HepG2 (cell line): ENCODE data around the gene ANKRD31. TPM values are rescaled to one million over a fixed set of nuclear protein-coding genes. Genes with fewer than 3 reads are reported as not detected.
A peak's percentile ranks its signal among the peaks of the same experiment; 100 is the strongest.

ENCODE experiments used
- ATAC-seq: fragments of 200-7000 bp; cut with Tn5 transposase; 3 replicates; pipeline ENCODE4 v1.9.1; 2020; ENCODE audit warnings: mild to moderate bottlenecking, moderate library complexity
- BruUV-seq: library from RNA; stranded (reverse); fragments of 400-500 nt; replicated peaks from 2 replicates; lab custom pipeline; 2021; lab: Mats Ljungman, UMichigan
- CTCF ChIA-PET: fragments of 300-600 bp; formaldehyde crosslinking; extraction: SDS; loops from one replicate; lab custom pipeline; 2021; ENCODE audit warnings: low total read pairs, inconsistent platforms, low intra/inter-chr PET ratio; lab: Yijun Ruan, JAX
- POLR2A ChIA-PET: fragments of 350-600 bp; sonication (Branson Sonifier 250); formaldehyde crosslinking; loops from one replicate; lab custom pipeline; 2020; ENCODE audit warnings: antibody characterized with exemption, inconsistent platforms; lab: Yijun Ruan, JAX
- DNase-seq: peaks from one replicate; pipeline ENCODE4 v3.0.0-alpha.2; 2015; ENCODE audit warnings: low spot score
- FAIRE-seq: peaks from 3 replicates; lab custom pipeline; 2011; peaks lifted over from hg19 to GRCh38; lab: Jason Lieb, UNC
- H2AFZ ChIP-seq: one replicate; pipeline ENCODE4 v1.6.1; 2011; ENCODE audit warnings: low read length, inconsistent platforms
- H3K27ac ChIP-seq: fragments of 300-600 bp; 3 replicates; pipeline ENCODE4 v1.8.0; 2011; ENCODE audit warnings: mixed run types, mild to moderate bottlenecking, mixed read lengths, low read length, inconsistent platforms; ENCODE audit not compliant: insufficient read depth; ENCODE audit errors: extremely low read length
- H3K27me3 ChIP-seq, 2 experiments: fragments of 200-600 bp in 1 of 2; 2 replicates in 1 of 2; 3 replicates in 1 of 2; pipeline versions ENCODE4 v1.6.0 to v1.8.0; 2011; ENCODE audit warnings: low read length in 2 of 2, mild to moderate bottlenecking in 2 of 2, moderate library complexity in 2 of 2, inconsistent platforms in 1 of 2; ENCODE audit not compliant: insufficient read depth in 2 of 2, control insufficient read depth in 1 of 2
- H3K36me3 ChIP-seq, 2 experiments: fragments of 200-600 bp in 1 of 2; replicated peaks in 1 of 2; 2 replicates in 1 of 2; 3 replicates in 1 of 2; pipeline versions ENCODE4 v1.5.1 to v1.8.0; 2011; ENCODE audit warnings: low read length in 2 of 2, inconsistent platforms in 1 of 2; ENCODE audit not compliant: insufficient read depth in 2 of 2, control insufficient read depth in 1 of 2
- H3K4me1 ChIP-seq: 2 replicates; pipeline ENCODE4 v1.5.1; 2012; ENCODE audit warnings: low read length, inconsistent platforms; ENCODE audit not compliant: insufficient read depth
- H3K4me2 ChIP-seq: 2 replicates; pipeline ENCODE4 v1.6.0; 2011; ENCODE audit warnings: low read depth, low read length, inconsistent platforms
- H3K4me3 ChIP-seq, 3 experiments: fragments of 200-600 bp in 1 of 3; sonication (generic), shearing (Covaris generic) in 1 of 3; replicated peaks in 1 of 3; 2 replicates each; pipeline ENCODE4 v1.5.1; 2011 to 2016; ENCODE audit warnings: low read length in 3 of 3, inconsistent platforms in 2 of 3, low read depth in 2 of 3, mild to moderate bottlenecking in 2 of 3, control low read depth in 1 of 3, mixed read lengths in 1 of 3; ENCODE audit not compliant: insufficient read depth in 1 of 3
- H3K79me2 ChIP-seq: one replicate; pipeline ENCODE4 v1.6.1; 2011; ENCODE audit warnings: low read length, inconsistent platforms; ENCODE audit not compliant: insufficient read depth
- H3K9ac ChIP-seq: 2 replicates; pipeline ENCODE4 v1.6.0; 2011; ENCODE audit warnings: mild to moderate bottlenecking, low read depth, low read length, inconsistent platforms; ENCODE audit not compliant: insufficient read depth
- H3K9me3 ChIP-seq: 2 replicates; pipeline ENCODE4 v1.5.1; 2012; ENCODE audit warnings: mild to moderate bottlenecking, low read length
- H4K20me1 ChIP-seq: 2 replicates; pipeline ENCODE4 v1.6.0; 2011; ENCODE audit warnings: inconsistent platforms, mild to moderate bottlenecking, low read length, moderate library complexity; ENCODE audit not compliant: insufficient read depth
- ADNP ChIP-seq: sonication (generic); formaldehyde crosslinking; IDR thresholded peaks from 2 replicates; pipeline ENCODE4 v1.4.0; 2020; ENCODE audit warnings: missing genetic modification reagents
- CCAR2 ChIP-seq: fragments of 200-400 bp; formaldehyde crosslinking; optimal IDR thresholded peaks from 2 replicates; pipeline ENCODE3; 2018; ENCODE audit warnings: low read depth, mild to moderate bottlenecking, low read length, moderate library complexity
- ELF1 ChIP-seq: sonication (generic); formaldehyde crosslinking; IDR thresholded peaks from 2 replicates; pipeline ENCODE4 v1.4.0; 2020; ENCODE audit warnings: missing genetic modification reagents
- FOSL1 ChIP-seq: sonication (generic); formaldehyde crosslinking; IDR thresholded peaks from 2 replicates; pipeline ENCODE4 v1.9.0; 2021; ENCODE audit warnings: missing genetic modification reagents, borderline replicate concordance
- GATAD2A ChIP-seq: IDR thresholded peaks from 2 replicates; pipeline ENCODE4 v1.6.1; 2016
- HDAC1 ChIP-seq: sonication (generic); formaldehyde crosslinking; IDR thresholded peaks from 2 replicates; pipeline ENCODE4 v1.5.1; 2020; ENCODE audit warnings: mild to moderate bottlenecking, missing genetic modification reagents
- KDM4B ChIP-seq: sonication (generic); formaldehyde crosslinking; IDR thresholded peaks from 2 replicates; pipeline ENCODE4 v1.4.0; 2020; ENCODE audit warnings: missing genetic modification reagents
- MED1 ChIP-seq: sonication (generic); formaldehyde crosslinking; IDR thresholded peaks from 2 replicates; pipeline ENCODE4 v1.4.0; 2020; ENCODE audit warnings: missing genetic modification reagents
- PTBP1 ChIP-seq: fragments of 200-400 bp; formaldehyde crosslinking; IDR thresholded peaks from 2 replicates; pipeline ENCODE4 v1.6.1; 2018; ENCODE audit warnings: low read length, low read depth; ENCODE audit not compliant: poor library complexity, severe bottlenecking
- RAD21 ChIP-seq: fragments of 450-650 bp; formaldehyde crosslinking; IDR thresholded peaks from 2 replicates; pipeline ENCODE4 v1.5.0; 2020; ENCODE audit warnings: mild to moderate bottlenecking
- RCOR2 ChIP-seq: IDR thresholded peaks from 2 replicates; pipeline ENCODE4 v1.6.1; 2016; ENCODE audit warnings: missing biosample characterization, missing genetic modification reagents
- RXRB ChIP-seq: IDR thresholded peaks from 2 replicates; pipeline ENCODE4 v1.6.1; 2016; ENCODE audit warnings: borderline replicate concordance, missing genetic modification reagents, missing compliant biosample characterization
- STAT5B ChIP-seq: sonication (generic); formaldehyde crosslinking; IDR thresholded peaks from 2 replicates; pipeline ENCODE4 v1.4.0; 2020; ENCODE audit warnings: missing genetic modification reagents
- ZKSCAN8 ChIP-seq: IDR thresholded peaks from 2 replicates; pipeline ENCODE4 v1.6.1; 2016; ENCODE audit warnings: borderline replicate concordance, missing genetic modification reagents, missing compliant biosample characterization
- ZNF589 ChIP-seq: sonication (generic); formaldehyde crosslinking; conservative IDR thresholded peaks from 2 replicates; pipeline ENCODE4 v1.8.0; 2022; ENCODE audit warnings: mild to moderate bottlenecking, moderate library complexity, missing genetic modification reagents
- ZNF614 ChIP-seq: IDR thresholded peaks from 2 replicates; pipeline ENCODE4 v1.6.1; 2018; ENCODE audit warnings: missing biosample characterization, missing genetic modification reagents, inconsistent platforms, borderline replicate concordance
- ZNF737 ChIP-seq: sonication (generic); formaldehyde crosslinking; IDR thresholded peaks from 2 replicates; pipeline ENCODE4 v1.5.0; 2020; ENCODE audit warnings: missing genetic modification reagents, mild to moderate bottlenecking, borderline replicate concordance
- WGBS: methylation state at CpG from one replicate; pipeline ENCODE4 v1.1.6; 2017; ENCODE audit warnings: low lambda C conversion rate; 5-methylcytosine and 5-hydroxymethylcytosine counted together
- in situ Hi-C: cut with HindIII; loops from 2 replicates; pipeline ENCODE4 v1.10.0; 2017; ENCODE audit warnings: low pct_unique_long_range_greater_than_20kb; ENCODE audit not compliant: extremely low pct_ligation_motif_present
- intact Hi-C: fragments of 100-400 bp; cut with micrococcal nuclease; formaldehyde crosslinking; loops from one replicate; pipeline ENCODE4 v1.10.0; 2022; ENCODE audit not compliant: unreplicated experiment
- polyA plus RNA-seq, 8 experiments: library from polyadenylated mRNA; depleted of rRNA in 3 of 8; stranded (reverse) in 7 of 8; unstranded in 1 of 8; fragments of >200 nt; fragmentation: Illumina TruSeq in 4 of 8; extraction: Trizol in 4 of 8; gene quantifications; 2 replicates each; pipeline versions ENCODE4 v1.2.1 to v1.2.3, GENCODE V29; 2011 to 2016; ENCODE audit warnings: low read depth in 4 of 8, missing spikeins in 1 of 8, mixed read lengths in 1 of 8; ENCODE audit not compliant: insufficient read depth in 1 of 8
- total RNA-seq, 5 experiments: library from RNA; depleted of rRNA; stranded (reverse); fragments of >200 nt; fragmentation: Illumina TruSeq; extraction: Trizol; gene quantifications; 2 replicates each; pipeline ENCODE4 v1.2.3, GENCODE V29; 2016; ENCODE audit warnings: low read depth in 1 of 5
- TF ChIP-seq, protein P1 (sequence below): IDR thresholded peaks from 2 replicates; pipeline ENCODE4 v1.4.0; 2020; ENCODE audit warnings: mild to moderate bottlenecking, missing genetic modification reagents
- TF ChIP-seq, protein P2 (sequence below): sonication (generic); formaldehyde crosslinking; IDR thresholded peaks from 2 replicates; pipeline ENCODE4 v1.8.0; 2023; ENCODE audit warnings: mild to moderate bottlenecking, missing genetic modification reagents

The ANKRD31 gene
- total and polyA plus RNA-seq, 2 of the 13 experiments (the other 11 are each of a cell fraction or from before 2014, with no cell fraction given) = 0.01 to 0.09 TPM

DNA sequence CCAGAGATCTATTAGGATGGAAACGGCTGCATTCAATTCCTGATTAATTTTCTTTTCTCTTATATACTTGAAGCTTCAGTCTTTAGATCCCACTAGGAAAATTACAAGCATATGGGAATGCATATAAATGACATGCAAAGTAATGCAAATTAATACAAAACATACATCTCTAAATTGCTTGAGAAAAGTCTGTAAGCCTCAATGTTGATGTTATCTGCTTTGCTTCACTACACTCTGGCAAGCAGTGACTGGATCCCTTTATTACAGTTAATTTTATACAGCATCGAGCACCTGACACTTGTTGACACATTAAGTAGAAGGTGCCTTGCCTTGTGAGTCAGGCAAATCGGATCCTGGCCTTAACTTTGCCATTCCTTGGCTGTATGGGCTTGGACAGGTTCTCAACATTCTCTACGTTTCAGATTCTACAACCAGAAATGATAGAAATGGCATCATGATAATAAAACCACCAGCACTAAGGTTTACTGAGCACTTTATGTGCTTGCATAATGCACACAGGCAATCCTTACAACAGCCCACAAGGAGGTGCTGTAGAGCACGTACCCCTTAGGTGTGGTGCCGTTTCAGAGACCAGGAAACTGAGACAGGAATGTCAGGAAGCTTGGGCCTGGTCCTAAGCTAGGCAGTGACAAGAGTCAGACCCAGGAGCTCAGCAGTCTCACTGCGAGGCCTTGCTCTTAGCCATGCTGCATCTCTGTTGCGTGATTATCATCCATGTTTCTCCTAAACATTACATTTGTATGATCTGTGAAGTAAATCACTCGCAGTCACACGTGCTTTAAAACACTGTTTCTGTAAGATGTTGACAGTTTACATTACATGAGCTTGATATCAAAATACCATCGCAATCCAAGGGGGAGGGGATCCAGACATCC, 187.0 kb downstream of the ANKRD31 start:
- ATAC-seq (peak; percentile 42), FAIRE-seq (peak; percentile 88), DNase-seq (peak; percentile 69)
- H3K36me3 ChIP-seq = no peaks in the 10 kb centered on the region
- no peaks in the 10 kb centered on the region for H3K9me3 ChIP-seq
- H3K79me2 ChIP-seq = no peaks in the 10 kb centered on the region
- intact Hi-C loops = loop anchor here (1.0 to 10.0 kb wide), 3 partner anchors 38 to 185 kb away; partner anchors contain the start of gene ANKRD31
- BruUV-seq = no TSS peak
- in situ Hi-C loops = loop anchor here (10.0 kb wide), 2 partner anchors 115 to 215 kb away; no protein-coding TSS in a partner anchor
- no peak overlapping the region for H2AFZ ChIP-seq
- H3K27me3 ChIP-seq = peaks cover 14 to 38% of the 10 kb centered on the region in 2 experiments
- no peak overlapping the region for H3K9ac ChIP-seq
- POLR2A ChIA-PET = interaction anchor here (1.4 kb wide), 1 partner anchor 287 kb away, joined by 3 read pairs; the partner anchor contains the start of gene HMGCR
- H3K27ac ChIP-seq = no peak overlapping the region
- H3K4me2 ChIP-seq = no peak overlapping the region
- 50% methylated on average over 11 of the region's 11 CpGs for WGBS
- no peaks in the 10 kb centered on the region for H4K20me1 ChIP-seq
- CTCF ChIA-PET = interaction anchor here (0.9 to 1.6 kb wide), 2 partner anchors 114 to 216 kb away, joined by 3 to 10 read pairs; no protein-coding TSS in a partner anchor
- H3K4me3 ChIP-seq = no peak overlapping the region
- peaks cover 33% of the 10 kb centered on the region for H3K4me1 ChIP-seq
- TF ChIP-seq PTBP1 = no peak
- peak; percentile 58; the same call in 1 of the 2 replicates for TF ChIP-seq ADNP
- 0 out of 2 replicates have a peak, but pooled peaks have one; percentile 25 for TF ChIP-seq ZNF614 (CRISPR knock-in tag)
- TF ChIP-seq CCAR2 = no peak
- no peak for TF ChIP-seq FOSL1 (CRISPR knock-in tag)
- TF ChIP-seq, protein P1, sequence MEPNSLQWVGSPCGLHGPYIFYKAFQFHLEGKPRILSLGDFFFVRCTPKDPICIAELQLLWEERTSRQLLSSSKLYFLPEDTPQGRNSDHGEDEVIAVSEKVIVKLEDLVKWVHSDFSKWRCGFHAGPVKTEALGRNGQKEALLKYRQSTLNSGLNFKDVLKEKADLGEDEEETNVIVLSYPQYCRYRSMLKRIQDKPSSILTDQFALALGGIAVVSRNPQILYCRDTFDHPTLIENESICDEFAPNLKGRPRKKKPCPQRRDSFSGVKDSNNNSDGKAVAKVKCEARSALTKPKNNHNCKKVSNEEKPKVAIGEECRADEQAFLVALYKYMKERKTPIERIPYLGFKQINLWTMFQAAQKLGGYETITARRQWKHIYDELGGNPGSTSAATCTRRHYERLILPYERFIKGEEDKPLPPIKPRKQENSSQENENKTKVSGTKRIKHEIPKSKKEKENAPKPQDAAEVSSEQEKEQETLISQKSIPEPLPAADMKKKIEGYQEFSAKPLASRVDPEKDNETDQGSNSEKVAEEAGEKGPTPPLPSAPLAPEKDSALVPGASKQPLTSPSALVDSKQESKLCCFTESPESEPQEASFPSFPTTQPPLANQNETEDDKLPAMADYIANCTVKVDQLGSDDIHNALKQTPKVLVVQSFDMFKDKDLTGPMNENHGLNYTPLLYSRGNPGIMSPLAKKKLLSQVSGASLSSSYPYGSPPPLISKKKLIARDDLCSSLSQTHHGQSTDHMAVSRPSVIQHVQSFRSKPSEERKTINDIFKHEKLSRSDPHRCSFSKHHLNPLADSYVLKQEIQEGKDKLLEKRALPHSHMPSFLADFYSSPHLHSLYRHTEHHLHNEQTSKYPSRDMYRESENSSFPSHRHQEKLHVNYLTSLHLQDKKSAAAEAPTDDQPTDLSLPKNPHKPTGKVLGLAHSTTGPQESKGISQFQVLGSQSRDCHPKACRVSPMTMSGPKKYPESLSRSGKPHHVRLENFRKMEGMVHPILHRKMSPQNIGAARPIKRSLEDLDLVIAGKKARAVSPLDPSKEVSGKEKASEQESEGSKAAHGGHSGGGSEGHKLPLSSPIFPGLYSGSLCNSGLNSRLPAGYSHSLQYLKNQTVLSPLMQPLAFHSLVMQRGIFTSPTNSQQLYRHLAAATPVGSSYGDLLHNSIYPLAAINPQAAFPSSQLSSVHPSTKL = peak; percentile 49
- no peak for TF ChIP-seq ZNF589
- TF ChIP-seq GATAD2A (CRISPR knock-in tag) = peak; percentile 46; the same call in 1 of the 2 replicates
- peak; percentile 60; the same call in 1 of the 2 replicates for TF ChIP-seq RAD21 (CRISPR knock-in tag)
- TF ChIP-seq, protein P2, sequence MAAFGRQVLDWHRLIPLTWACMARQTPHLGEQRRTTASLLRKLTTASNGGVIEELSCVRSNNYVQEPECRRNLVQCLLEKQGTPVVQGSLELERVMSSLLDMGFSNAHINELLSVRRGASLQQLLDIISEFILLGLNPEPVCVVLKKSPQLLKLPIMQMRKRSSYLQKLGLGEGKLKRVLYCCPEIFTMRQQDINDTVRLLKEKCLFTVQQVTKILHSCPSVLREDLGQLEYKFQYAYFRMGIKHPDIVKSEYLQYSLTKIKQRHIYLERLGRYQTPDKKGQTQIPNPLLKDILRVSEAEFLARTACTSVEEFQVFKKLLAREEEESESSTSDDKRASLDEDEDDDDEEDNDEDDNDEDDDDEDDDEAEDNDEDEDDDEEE (CRISPR knock-in tag) = no peak
- TF ChIP-seq MED1 (CRISPR knock-in tag) = peak; percentile 51; the same call in 1 of the 2 replicates
- TF ChIP-seq HDAC1 (CRISPR knock-in tag) = no peak
- 0 out of 2 replicates have a peak, but pooled peaks have one; percentile 27 for TF ChIP-seq RCOR2 (CRISPR knock-in tag)
- TF ChIP-seq STAT5B = 0 out of 2 replicates have a peak, but pooled peaks have one; percentile 74
- TF ChIP-seq ZKSCAN8 (CRISPR knock-in tag) = no peak
- no peak for TF ChIP-seq KDM4B (CRISPR knock-in tag)
- TF ChIP-seq ELF1 (CRISPR knock-in tag) = peak; percentile 37; the same call in 1 of the 2 replicates
- no peak for TF ChIP-seq ZNF737 (CRISPR knock-in tag)
- 0 out of 2 replicates have a peak, but pooled peaks have one; percentile 30 for TF ChIP-seq RXRB
